Measurements from ENCODE around the gene GPX1. TPM values are rescaled to one million over a fixed set of nuclear protein-coding genes. Genes with fewer than 3 reads are reported as not detected.

GPX1 gene
- total RNA-seq, 1 donor from 2014 or later, result 70.8 TPM

DNA sequence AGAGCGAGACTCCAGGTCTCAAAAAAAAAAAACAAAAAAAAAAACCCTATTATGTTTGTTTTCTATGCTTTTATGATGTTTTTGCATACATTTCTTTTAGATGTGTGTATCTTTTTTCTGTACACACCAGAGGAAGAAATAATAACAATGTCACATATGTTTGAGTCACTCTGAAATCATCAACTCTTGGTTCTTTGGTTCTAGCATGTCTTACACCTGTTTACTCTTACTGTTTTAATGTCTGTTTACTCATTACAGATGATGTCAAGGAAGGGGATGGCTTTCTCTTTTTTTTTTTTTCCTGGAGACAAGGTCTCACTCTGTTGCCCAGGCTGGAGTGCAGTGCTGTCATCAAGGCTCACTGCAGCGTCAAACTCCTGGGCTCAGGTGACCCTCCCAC, 29.6 kb upstream of the GPX1 start:
- no peaks in the 10 kb centered on the region for H3K27me3 ChIP-seq
- H3K27me3 Mint-ChIP-seq (ENCODE audit: insufficient read depth, low read depth), result peaks cover 3% of the 10 kb centered on the region
- peaks cover 19% of the 10 kb centered on the region for H3K36me3 Mint-ChIP-seq
- H3K9me3 ChIP-seq (ENCODE audit: low read depth), result no peaks in the 10 kb centered on the region
- TF ChIP-seq EZH2 (IDR thresholded peaks at IDR 0.05) (no peak), CTCF (IDR thresholded peaks at IDR 0.05) (no peak), EZH2phosphoT487 (IDR thresholded peaks at IDR 0.05) (no peak)
- peaks cover 87% of the 10 kb centered on the region for H4K20me1 ChIP-seq (ENCODE audit: low read depth)
- H3K27ac ChIP-seq, result no peak overlapping the region
- peaks cover 4% of the 10 kb centered on the region for H3F3A ChIP-seq (ENCODE audit: low read depth)
- no peaks in the 10 kb centered on the region for H3K9me3 Mint-ChIP-seq
- no peak for DNase-seq (ENCODE audit: low spot score)
- no peak overlapping the region for H3K4me3 Mint-ChIP-seq
- no peak overlapping the region for H3K4me2 ChIP-seq
- H3K4me1 Mint-ChIP-seq, result no peaks in the 10 kb centered on the region
- no peak overlapping the region for H3K9ac ChIP-seq
- no peaks in the 10 kb centered on the region for H3K4me1 ChIP-seq
- no peaks in the 10 kb centered on the region for H3K36me3 ChIP-seq
- H2AFZ ChIP-seq (replicated peaks), result no peak overlapping the region
- H3K4me3 ChIP-seq, result no peak overlapping the region
- peaks cover 100% of the 10 kb centered on the region for H3K79me2 ChIP-seq (ENCODE audit: low read depth)
- no peak overlapping the region for H3K27ac Mint-ChIP-seq

DNA sequence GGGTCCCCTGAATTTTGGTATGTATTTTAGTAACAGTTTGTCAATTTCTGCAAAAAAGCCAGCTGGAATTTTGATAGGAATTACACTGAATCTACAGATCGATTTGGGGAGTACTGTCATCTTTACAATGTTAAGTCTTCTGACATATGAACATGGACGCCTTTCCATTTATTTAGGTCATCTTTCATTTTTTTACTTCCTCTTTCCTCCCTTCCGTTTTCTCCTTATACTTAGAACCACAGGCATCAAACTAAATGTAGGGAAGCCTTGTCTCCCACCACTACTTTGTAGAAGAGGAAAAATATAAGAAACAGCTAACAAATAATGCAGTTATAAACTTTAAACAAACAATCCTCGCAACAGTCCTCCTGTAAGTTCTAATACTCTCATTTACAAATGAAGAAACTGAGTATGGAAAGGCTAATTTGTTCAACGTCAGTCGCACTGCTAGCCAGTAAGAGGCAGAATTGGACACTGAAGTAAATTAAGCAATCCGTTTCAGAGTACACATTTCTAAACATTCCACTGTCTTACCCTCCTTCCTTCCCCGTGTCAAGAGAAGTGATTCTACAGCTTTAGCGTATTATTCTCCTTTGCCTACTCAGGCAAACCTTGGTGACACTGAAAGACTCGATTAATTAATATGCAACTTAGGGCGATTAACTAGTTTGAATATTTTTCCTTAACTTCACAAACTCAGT, 28.1 kb upstream of the GPX1 start:
- no peak overlapping the region for H2AFZ ChIP-seq (replicated peaks)
- no peaks in the 10 kb centered on the region for H3K4me1 ChIP-seq
- H3K9me3 Mint-ChIP-seq, result no peaks in the 10 kb centered on the region
- TF ChIP-seq EZH2phosphoT487 (IDR thresholded peaks at IDR 0.05) (no peak), EZH2 (IDR thresholded peaks at IDR 0.05) (no peak), CTCF (IDR thresholded peaks at IDR 0.05) (no peak)
- H3K27ac Mint-ChIP-seq, result no peak overlapping the region
- H3K27me3 ChIP-seq, result no peaks in the 10 kb centered on the region
- H3K4me1 Mint-ChIP-seq, result no peaks in the 10 kb centered on the region
- no peak overlapping the region for H3K4me3 Mint-ChIP-seq
- H3K9me3 ChIP-seq (ENCODE audit: low read depth), result no peaks in the 10 kb centered on the region
- H3K9ac ChIP-seq, result no peak overlapping the region
- peaks cover 4% of the 10 kb centered on the region for H3F3A ChIP-seq (ENCODE audit: low read depth)
- no peak for DNase-seq (ENCODE audit: low spot score)
- H3K36me3 ChIP-seq, result no peaks in the 10 kb centered on the region
- H3K36me3 Mint-ChIP-seq, result peaks cover 19% of the 10 kb centered on the region
- H3K27me3 Mint-ChIP-seq (ENCODE audit: insufficient read depth, low read depth), result peaks cover 3% of the 10 kb centered on the region
- no peak overlapping the region for H3K27ac ChIP-seq
- peaks cover 100% of the 10 kb centered on the region for H3K79me2 ChIP-seq (ENCODE audit: low read depth)
- H4K20me1 ChIP-seq (ENCODE audit: low read depth), result peaks cover 84% of the 10 kb centered on the region
- no peak overlapping the region for H3K4me3 ChIP-seq
- no peak overlapping the region for H3K4me2 ChIP-seq

DNA sequence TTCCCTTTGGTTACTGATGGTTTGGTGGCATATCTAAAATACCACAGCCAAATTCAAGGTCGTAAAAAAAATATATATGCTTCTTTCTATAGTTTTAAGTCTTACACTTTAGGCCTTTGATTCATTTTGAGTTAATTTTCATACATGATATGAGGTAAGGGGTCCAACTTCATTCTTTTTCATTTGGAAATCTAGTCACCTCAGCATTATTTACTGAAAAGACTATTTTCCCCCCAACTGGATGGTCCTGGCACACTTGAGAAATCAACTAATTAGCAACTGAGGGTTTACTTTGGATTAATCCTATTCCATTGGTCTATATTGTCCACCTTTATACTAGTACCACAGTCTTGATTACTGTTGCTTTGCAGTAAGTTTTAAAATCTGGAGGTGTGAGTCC, 27.5 kb upstream of the GPX1 start:
- H3K4me2 ChIP-seq, result no peak overlapping the region
- no peaks in the 10 kb centered on the region for H3K36me3 ChIP-seq
- Mint-ChIP-seq H3K27ac (no peak overlapping the region), H3K36me3 (peaks cover 19% of the 10 kb centered on the region), H3K27me3 (ENCODE audit: insufficient read depth, low read depth) (peaks cover 3% of the 10 kb centered on the region), H3K9me3 (no peaks in the 10 kb centered on the region), H3K4me1 (no peaks in the 10 kb centered on the region), H3K4me3 (no peak overlapping the region)
- H3K27ac ChIP-seq, result no peak overlapping the region
- no peaks in the 10 kb centered on the region for H3K9me3 ChIP-seq (ENCODE audit: low read depth)
- TF ChIP-seq CTCF (IDR thresholded peaks at IDR 0.05) (no peak), EZH2 (IDR thresholded peaks at IDR 0.05) (no peak), EZH2phosphoT487 (IDR thresholded peaks at IDR 0.05) (no peak)
- H3K9ac ChIP-seq, result no peak overlapping the region
- peaks cover 84% of the 10 kb centered on the region for H4K20me1 ChIP-seq (ENCODE audit: low read depth)
- H3K27me3 ChIP-seq, result no peaks in the 10 kb centered on the region
- H3K4me3 ChIP-seq, result no peak overlapping the region
- no peaks in the 10 kb centered on the region for H3K4me1 ChIP-seq
- H3F3A ChIP-seq (ENCODE audit: low read depth), result peaks cover 4% of the 10 kb centered on the region
- no peak for DNase-seq (ENCODE audit: low spot score)
- H3K79me2 ChIP-seq (ENCODE audit: low read depth), result peaks cover 100% of the 10 kb centered on the region
- H2AFZ ChIP-seq (replicated peaks), result no peak overlapping the region
